HepG2 (cell line): Measurements from ENCODE around the gene CHN2. TPM values are rescaled to one million over a fixed set of nuclear protein-coding genes. Genes with fewer than 3 reads are reported as not detected.
A peak's percentile ranks its signal among the peaks of the same experiment; 100 is the strongest.

ENCODE experiments used
- ATAC-seq: fragments of 200-7000 bp; cut with Tn5 transposase; 3 replicates; pipeline ENCODE4 v1.9.1; 2020; ENCODE audit warnings: mild to moderate bottlenecking, moderate library complexity
- BruUV-seq: library from RNA; stranded (reverse); fragments of 400-500 nt; replicated peaks from 2 replicates; lab custom pipeline; 2021; lab: Mats Ljungman, UMichigan
- CTCF ChIA-PET: fragments of 300-600 bp; formaldehyde crosslinking; extraction: SDS; loops from one replicate; lab custom pipeline; 2021; ENCODE audit warnings: low total read pairs, inconsistent platforms, low intra/inter-chr PET ratio; lab: Yijun Ruan, JAX
- POLR2A ChIA-PET: fragments of 350-600 bp; sonication (Branson Sonifier 250); formaldehyde crosslinking; loops from one replicate; lab custom pipeline; 2020; ENCODE audit warnings: antibody characterized with exemption, inconsistent platforms; lab: Yijun Ruan, JAX
- DNase-seq: peaks from one replicate; pipeline ENCODE4 v3.0.0-alpha.2; 2015; ENCODE audit warnings: low spot score
- FAIRE-seq: peaks from 3 replicates; lab custom pipeline; 2011; peaks lifted over from hg19 to GRCh38; lab: Jason Lieb, UNC
- H2AFZ ChIP-seq: one replicate; pipeline ENCODE4 v1.6.1; 2011; ENCODE audit warnings: low read length, inconsistent platforms
- H3K27ac ChIP-seq: fragments of 300-600 bp; 3 replicates; pipeline ENCODE4 v1.8.0; 2011; ENCODE audit warnings: mixed run types, mild to moderate bottlenecking, mixed read lengths, low read length, inconsistent platforms; ENCODE audit not compliant: insufficient read depth; ENCODE audit errors: extremely low read length
- H3K27me3 ChIP-seq, 2 experiments: fragments of 200-600 bp in 1 of 2; 2 replicates in 1 of 2; 3 replicates in 1 of 2; pipeline versions ENCODE4 v1.6.0 to v1.8.0; 2011; ENCODE audit warnings: low read length in 2 of 2, mild to moderate bottlenecking in 2 of 2, moderate library complexity in 2 of 2, inconsistent platforms in 1 of 2; ENCODE audit not compliant: insufficient read depth in 2 of 2, control insufficient read depth in 1 of 2
- H3K36me3 ChIP-seq, 2 experiments: fragments of 200-600 bp in 1 of 2; replicated peaks in 1 of 2; 2 replicates in 1 of 2; 3 replicates in 1 of 2; pipeline versions ENCODE4 v1.5.1 to v1.8.0; 2011; ENCODE audit warnings: low read length in 2 of 2, inconsistent platforms in 1 of 2; ENCODE audit not compliant: insufficient read depth in 2 of 2, control insufficient read depth in 1 of 2
- H3K4me1 ChIP-seq: 2 replicates; pipeline ENCODE4 v1.5.1; 2012; ENCODE audit warnings: low read length, inconsistent platforms; ENCODE audit not compliant: insufficient read depth
- H3K4me2 ChIP-seq: 2 replicates; pipeline ENCODE4 v1.6.0; 2011; ENCODE audit warnings: low read depth, low read length, inconsistent platforms
- H3K4me3 ChIP-seq, 3 experiments: fragments of 200-600 bp in 1 of 3; sonication (generic), shearing (Covaris generic) in 1 of 3; replicated peaks in 1 of 3; 2 replicates each; pipeline ENCODE4 v1.5.1; 2011 to 2016; ENCODE audit warnings: low read length in 3 of 3, inconsistent platforms in 2 of 3, low read depth in 2 of 3, mild to moderate bottlenecking in 2 of 3, control low read depth in 1 of 3, mixed read lengths in 1 of 3; ENCODE audit not compliant: insufficient read depth in 1 of 3
- H3K79me2 ChIP-seq: one replicate; pipeline ENCODE4 v1.6.1; 2011; ENCODE audit warnings: low read length, inconsistent platforms; ENCODE audit not compliant: insufficient read depth
- H3K9ac ChIP-seq: 2 replicates; pipeline ENCODE4 v1.6.0; 2011; ENCODE audit warnings: mild to moderate bottlenecking, low read depth, low read length, inconsistent platforms; ENCODE audit not compliant: insufficient read depth
- H3K9me3 ChIP-seq: 2 replicates; pipeline ENCODE4 v1.5.1; 2012; ENCODE audit warnings: mild to moderate bottlenecking, low read length
- H4K20me1 ChIP-seq: 2 replicates; pipeline ENCODE4 v1.6.0; 2011; ENCODE audit warnings: inconsistent platforms, mild to moderate bottlenecking, low read length, moderate library complexity; ENCODE audit not compliant: insufficient read depth
- MXI1 ChIP-seq: IDR thresholded peaks from 3 replicates; pipeline ENCODE4 v1.6.1; 2012; ENCODE audit warnings: low read depth, low read length, inconsistent platforms, borderline replicate concordance
- PAWR ChIP-seq: sonication (generic); formaldehyde crosslinking; IDR thresholded peaks from 2 replicates; pipeline ENCODE4 v1.4.0; 2020; ENCODE audit warnings: missing genetic modification reagents, mild to moderate bottlenecking, borderline replicate concordance
- SALL2 ChIP-seq: sonication (generic); formaldehyde crosslinking; IDR thresholded peaks from 2 replicates; pipeline ENCODE4 v1.8.1; 2023; ENCODE audit warnings: mild to moderate bottlenecking, missing genetic modification reagents, inconsistent platforms
- SMAD1 ChIP-seq: sonication (generic); formaldehyde crosslinking; IDR thresholded peaks from 2 replicates; pipeline ENCODE4 v1.4.0; 2020; ENCODE audit warnings: missing genetic modification reagents, low read depth, mild to moderate bottlenecking, borderline replicate concordance
- SP1 ChIP-seq, 2 experiments: fragments of 450-650 bp in 1 of 2; sonication (generic) in 1 of 2; formaldehyde crosslinking in 1 of 2; IDR thresholded peaks; 2 replicates each; pipeline versions ENCODE4 v1.4.0 to v1.6.1; 2016 to 2020; ENCODE audit warnings: missing genetic modification reagents in 1 of 2
- U2AF2 ChIP-seq: fragments of 200-400 bp; formaldehyde crosslinking; IDR thresholded peaks from 2 replicates; pipeline ENCODE4 v1.6.1; 2017; ENCODE audit warnings: low read depth, mild to moderate bottlenecking, low read length
- ZBTB38 ChIP-seq: sonication (generic); formaldehyde crosslinking; IDR thresholded peaks from 2 replicates; pipeline ENCODE4 v1.5.1; 2020; ENCODE audit warnings: mild to moderate bottlenecking, missing genetic modification reagents
- ZNF788 ChIP-seq: sonication (generic); formaldehyde crosslinking; IDR thresholded peaks from 2 replicates; pipeline ENCODE4 v1.5.0; 2020; ENCODE audit warnings: mild to moderate bottlenecking, missing genetic modification reagents, borderline replicate concordance
- WGBS: methylation state at CpG from one replicate; pipeline ENCODE4 v1.1.6; 2017; ENCODE audit warnings: low lambda C conversion rate; 5-methylcytosine and 5-hydroxymethylcytosine counted together
- in situ Hi-C: cut with HindIII; loops from 2 replicates; pipeline ENCODE4 v1.10.0; 2017; ENCODE audit warnings: low pct_unique_long_range_greater_than_20kb; ENCODE audit not compliant: extremely low pct_ligation_motif_present
- intact Hi-C: fragments of 100-400 bp; cut with micrococcal nuclease; formaldehyde crosslinking; loops from one replicate; pipeline ENCODE4 v1.10.0; 2022; ENCODE audit not compliant: unreplicated experiment
- polyA plus RNA-seq, 8 experiments: library from polyadenylated mRNA; depleted of rRNA in 3 of 8; stranded (reverse) in 7 of 8; unstranded in 1 of 8; fragments of >200 nt; fragmentation: Illumina TruSeq in 4 of 8; extraction: Trizol in 4 of 8; gene quantifications; 2 replicates each; pipeline versions ENCODE4 v1.2.1 to v1.2.3, GENCODE V29; 2011 to 2016; ENCODE audit warnings: low read depth in 4 of 8, missing spikeins in 1 of 8, mixed read lengths in 1 of 8; ENCODE audit not compliant: insufficient read depth in 1 of 8
- total RNA-seq, 5 experiments: library from RNA; depleted of rRNA; stranded (reverse); fragments of >200 nt; fragmentation: Illumina TruSeq; extraction: Trizol; gene quantifications; 2 replicates each; pipeline ENCODE4 v1.2.3, GENCODE V29; 2016; ENCODE audit warnings: low read depth in 1 of 5
- TF ChIP-seq, protein P1 (sequence below): sonication (generic); formaldehyde crosslinking; IDR thresholded peaks from 2 replicates; pipeline ENCODE4 v1.8.0; 2022; ENCODE audit warnings: missing genetic modification reagents, mild to moderate bottlenecking, borderline replicate concordance
- TF ChIP-seq, protein P2 (sequence below): sonication (generic); formaldehyde crosslinking; IDR thresholded peaks from 2 replicates; pipeline ENCODE4 v1.5.1; 2020; ENCODE audit warnings: missing genetic modification reagents, mild to moderate bottlenecking, borderline replicate concordance
- TF ChIP-seq, protein P3 (sequence below): sonication (generic); formaldehyde crosslinking; IDR thresholded peaks from 2 replicates; pipeline ENCODE4 v1.9.0; 2022; ENCODE audit warnings: low read depth, missing genetic modification reagents

CHN2 gene
- total and polyA plus RNA-seq, 2 of the 13 experiments (the other 11 are each of a cell fraction or from before 2014, with no cell fraction given) = 23.5 to 30.5 TPM

DNA sequence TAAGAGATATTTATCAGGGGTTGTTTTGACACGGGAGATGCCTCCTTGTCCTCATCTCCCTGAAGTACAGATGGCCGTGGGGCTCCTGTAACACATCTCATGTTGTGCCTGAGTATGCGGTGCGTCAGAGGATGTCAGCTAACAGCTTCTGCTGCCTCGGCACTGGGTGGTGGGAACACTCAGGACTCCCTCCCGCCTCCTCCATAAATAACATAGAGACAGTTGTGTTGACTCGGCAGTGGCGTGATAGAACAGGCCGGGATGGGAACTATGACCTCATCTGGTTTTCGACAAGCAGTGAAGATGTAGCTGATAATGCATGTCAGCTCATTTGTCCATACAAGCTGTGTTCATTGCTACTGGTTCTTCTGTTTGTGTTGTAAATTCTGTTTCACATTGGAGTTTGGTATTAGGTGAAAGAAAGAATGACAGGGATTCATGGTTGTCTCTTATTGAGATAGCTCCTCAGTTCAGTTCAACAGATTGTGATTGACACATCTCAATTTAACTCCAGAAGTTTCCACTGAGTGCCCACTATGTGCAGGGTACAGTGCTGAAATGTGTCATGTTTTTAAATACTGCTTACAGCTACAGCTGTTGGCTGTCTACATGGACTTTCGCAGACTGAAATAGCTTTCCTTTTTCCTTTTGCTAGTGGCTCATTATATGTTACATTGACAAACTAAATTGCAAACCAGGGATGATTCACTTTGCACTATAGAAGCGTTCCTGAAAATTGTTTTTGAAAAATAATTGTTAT lies 87.4 kb downstream of the CHN2 start:
- H3K9me3 ChIP-seq = no peaks in the 10 kb centered on the region
- H3K4me3 ChIP-seq = no peak overlapping the region
- no peak overlapping the region for H2AFZ ChIP-seq
- ATAC-seq = no peak
- peak; percentile 51 for DNase-seq
- H3K79me2 ChIP-seq = peaks cover 28% of the 10 kb centered on the region
- ChIA-PET CTCF (no interaction called here), POLR2A (no interaction called here)
- BruUV-seq = no TSS peak
- no peak for FAIRE-seq
- H3K9ac ChIP-seq = no peak overlapping the region
- H3K27ac ChIP-seq = no peak overlapping the region
- WGBS = 77% methylated on average over 12 of the region's 12 CpGs
- in situ Hi-C loops (no loop called here), intact Hi-C loops (no loop called here)
- TF ChIP-seq ZBTB38 (CRISPR knock-in tag) (0 out of 2 replicates have a peak, but pooled peaks have one; percentile 41), SMAD1 (CRISPR knock-in tag) (no peak)
- peaks cover 4 to 8% of the 10 kb centered on the region in 2 experiments; a peak in 2 of 5 replicates for H3K36me3 ChIP-seq
- H4K20me1 ChIP-seq = no peaks in the 10 kb centered on the region
- H3K4me2 ChIP-seq = no peak overlapping the region
- H3K4me1 ChIP-seq = peaks cover 53% of the 10 kb centered on the region
- no peaks in the 10 kb centered on the region for H3K27me3 ChIP-seq

DNA sequence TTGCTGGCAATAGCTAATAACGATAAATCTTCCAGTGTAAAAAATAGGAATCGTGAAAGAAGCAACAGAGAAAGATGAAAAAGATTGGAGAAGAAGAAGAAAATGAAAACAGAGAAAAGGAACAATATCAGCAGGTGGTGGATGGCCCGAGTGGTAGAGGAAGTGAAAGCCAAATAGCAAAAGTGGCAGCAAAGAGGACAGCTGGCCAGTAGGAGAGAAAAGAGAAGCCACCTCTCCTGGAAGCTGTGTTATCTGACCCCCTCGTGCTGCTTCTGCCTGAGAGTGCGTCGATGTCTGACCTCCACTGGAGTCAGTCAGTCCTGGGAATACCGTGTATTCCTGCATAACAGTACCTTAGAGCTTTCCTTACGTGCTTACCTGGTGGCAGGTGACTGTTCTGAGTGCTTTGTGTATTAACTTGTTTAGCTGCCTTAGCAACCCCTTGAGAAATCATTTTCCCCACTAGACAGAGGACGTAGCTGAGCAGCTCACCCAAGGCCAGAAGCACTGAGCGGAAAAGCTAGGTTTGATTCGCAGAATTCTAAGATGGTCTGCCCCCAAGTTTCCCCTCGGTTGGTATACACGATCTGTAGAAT lies 88.3 kb downstream of the CHN2 start:
- Histone ChIP-seq H3K4me3 (no peak overlapping the region), H3K9ac (no peak overlapping the region), H4K20me1 (no peaks in the 10 kb centered on the region), H3K27ac (peak overlapping the region; percentile 1), H3K4me2 (no peak overlapping the region), H3K79me2 (peaks cover 31% of the 10 kb centered on the region), H3K27me3 (no peaks in the 10 kb centered on the region), H3K4me1 (peaks cover 52% of the 10 kb centered on the region), H3K36me3 (peaks cover 4 to 8% of the 10 kb centered on the region in 2 experiments; a peak in 2 of 5 replicates), H2AFZ (no peak overlapping the region), H3K9me3 (no peaks in the 10 kb centered on the region)
- 93% methylated on average over 13 of the region's 13 CpGs for WGBS
- in situ Hi-C loops = no loop called here
- DNase-seq (no peak), ATAC-seq (no peak), FAIRE-seq (no peak)
- ChIA-PET CTCF (no interaction called here), POLR2A (interaction anchor here (1.3 kb wide), 1 partner anchor 9 kb away, joined by 3 read pairs; no protein-coding TSS in a partner anchor)
- no TSS peak for BruUV-seq
- intact Hi-C loops = no loop called here
- TF ChIP-seq, protein P1, sequence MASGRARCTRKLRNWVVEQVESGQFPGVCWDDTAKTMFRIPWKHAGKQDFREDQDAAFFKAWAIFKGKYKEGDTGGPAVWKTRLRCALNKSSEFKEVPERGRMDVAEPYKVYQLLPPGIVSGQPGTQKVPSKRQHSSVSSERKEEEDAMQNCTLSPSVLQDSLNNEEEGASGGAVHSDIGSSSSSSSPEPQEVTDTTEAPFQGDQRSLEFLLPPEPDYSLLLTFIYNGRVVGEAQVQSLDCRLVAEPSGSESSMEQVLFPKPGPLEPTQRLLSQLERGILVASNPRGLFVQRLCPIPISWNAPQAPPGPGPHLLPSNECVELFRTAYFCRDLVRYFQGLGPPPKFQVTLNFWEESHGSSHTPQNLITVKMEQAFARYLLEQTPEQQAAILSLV (CRISPR knock-in tag) = no peak
- TF ChIP-seq MXI1 = no peak
- no peak for TF ChIP-seq SP1 (IDR thresholded peaks at IDR 0.05)
- TF ChIP-seq SP1 (CRISPR knock-in tag; IDR thresholded peaks at IDR 0.05) = no peak
- TF ChIP-seq PAWR = no peak
- TF ChIP-seq U2AF2 = no peak
- TF ChIP-seq SALL2 (CRISPR knock-in tag) = no peak
- TF ChIP-seq, protein P2, sequence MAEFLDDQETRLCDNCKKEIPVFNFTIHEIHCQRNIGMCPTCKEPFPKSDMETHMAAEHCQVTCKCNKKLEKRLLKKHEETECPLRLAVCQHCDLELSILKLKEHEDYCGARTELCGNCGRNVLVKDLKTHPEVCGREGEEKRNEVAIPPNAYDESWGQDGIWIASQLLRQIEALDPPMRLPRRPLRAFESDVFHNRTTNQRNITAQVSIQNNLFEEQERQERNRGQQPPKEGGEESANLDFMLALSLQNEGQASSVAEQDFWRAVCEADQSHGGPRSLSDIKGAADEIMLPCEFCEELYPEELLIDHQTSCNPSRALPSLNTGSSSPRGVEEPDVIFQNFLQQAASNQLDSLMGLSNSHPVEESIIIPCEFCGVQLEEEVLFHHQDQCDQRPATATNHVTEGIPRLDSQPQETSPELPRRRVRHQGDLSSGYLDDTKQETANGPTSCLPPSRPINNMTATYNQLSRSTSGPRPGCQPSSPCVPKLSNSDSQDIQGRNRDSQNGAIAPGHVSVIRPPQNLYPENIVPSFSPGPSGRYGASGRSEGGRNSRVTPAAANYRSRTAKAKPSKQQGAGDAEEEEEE (CRISPR knock-in tag) = no peak
- TF ChIP-seq, protein P3, sequence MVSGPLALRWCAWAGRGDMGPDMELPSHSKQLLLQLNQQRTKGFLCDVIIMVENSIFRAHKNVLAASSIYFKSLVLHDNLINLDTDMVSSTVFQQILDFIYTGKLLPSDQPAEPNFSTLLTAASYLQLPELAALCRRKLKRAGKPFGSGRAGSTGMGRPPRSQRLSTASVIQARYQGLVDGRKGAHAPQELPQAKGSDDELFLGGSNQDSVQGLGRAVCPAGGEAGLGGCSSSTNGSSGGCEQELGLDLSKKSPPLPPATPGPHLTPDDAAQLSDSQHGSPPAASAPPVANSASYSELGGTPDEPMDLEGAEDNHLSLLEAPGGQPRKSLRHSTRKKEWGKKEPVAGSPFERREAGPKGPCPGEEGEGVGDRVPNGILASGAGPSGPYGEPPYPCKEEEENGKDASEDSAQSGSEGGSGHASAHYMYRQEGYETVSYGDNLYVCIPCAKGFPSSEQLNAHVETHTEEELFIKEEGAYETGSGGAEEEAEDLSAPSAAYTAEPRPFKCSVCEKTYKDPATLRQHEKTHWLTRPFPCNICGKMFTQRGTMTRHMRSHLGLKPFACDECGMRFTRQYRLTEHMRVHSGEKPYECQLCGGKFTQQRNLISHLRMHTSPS = no peak
- no peak for TF ChIP-seq ZNF788 (CRISPR knock-in tag)
